Measurements from ENCODE around the gene PCNA.
A peak's percentile ranks its signal among the peaks of the same experiment; 100 is the strongest.

PCNA gene

DNA sequence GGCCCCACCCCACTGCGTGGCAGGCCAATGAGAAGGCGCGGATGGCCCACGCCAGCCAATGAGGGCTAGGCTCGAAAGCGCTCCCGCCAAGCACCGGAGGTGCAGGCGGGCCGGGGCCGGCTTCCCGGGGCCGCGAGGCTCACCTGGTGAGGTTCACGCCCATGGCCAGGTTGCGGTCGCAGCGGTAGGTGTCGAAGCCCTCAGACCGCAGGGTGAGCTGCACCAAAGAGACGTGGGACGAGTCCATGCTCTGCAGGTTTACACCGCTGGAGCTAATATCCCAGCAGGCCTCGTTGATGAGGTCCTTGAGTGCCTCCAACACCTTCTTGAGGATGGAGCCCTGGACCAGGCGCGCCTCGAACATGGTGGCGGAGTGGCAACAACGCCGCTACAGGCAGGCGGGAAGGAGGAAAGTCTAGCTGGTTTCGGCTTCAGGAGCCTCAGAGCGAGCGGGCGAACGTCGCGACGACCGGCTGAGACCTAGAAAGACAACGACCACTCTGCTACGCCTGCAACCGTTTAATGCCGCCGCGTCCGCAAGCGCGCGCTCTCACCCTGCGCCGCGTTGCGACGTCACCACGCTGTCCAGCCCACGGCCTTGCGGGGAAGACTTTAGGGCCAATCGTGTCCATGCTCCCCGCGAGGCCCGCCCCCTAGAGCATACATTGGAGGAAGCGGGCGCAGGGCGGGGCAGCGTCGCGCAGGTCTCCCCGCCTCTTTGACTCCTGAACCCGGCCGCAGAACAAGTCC, at the start of gene PCNA:
Gene PCNA (minus strand): TSS at position 524 of the 750 bp plus-strand sequence. CDS start 160 bp downstream, at position 364.
- DNase-seq (ENCODE audit: low spot score) = peak; percentile 99

DNA sequence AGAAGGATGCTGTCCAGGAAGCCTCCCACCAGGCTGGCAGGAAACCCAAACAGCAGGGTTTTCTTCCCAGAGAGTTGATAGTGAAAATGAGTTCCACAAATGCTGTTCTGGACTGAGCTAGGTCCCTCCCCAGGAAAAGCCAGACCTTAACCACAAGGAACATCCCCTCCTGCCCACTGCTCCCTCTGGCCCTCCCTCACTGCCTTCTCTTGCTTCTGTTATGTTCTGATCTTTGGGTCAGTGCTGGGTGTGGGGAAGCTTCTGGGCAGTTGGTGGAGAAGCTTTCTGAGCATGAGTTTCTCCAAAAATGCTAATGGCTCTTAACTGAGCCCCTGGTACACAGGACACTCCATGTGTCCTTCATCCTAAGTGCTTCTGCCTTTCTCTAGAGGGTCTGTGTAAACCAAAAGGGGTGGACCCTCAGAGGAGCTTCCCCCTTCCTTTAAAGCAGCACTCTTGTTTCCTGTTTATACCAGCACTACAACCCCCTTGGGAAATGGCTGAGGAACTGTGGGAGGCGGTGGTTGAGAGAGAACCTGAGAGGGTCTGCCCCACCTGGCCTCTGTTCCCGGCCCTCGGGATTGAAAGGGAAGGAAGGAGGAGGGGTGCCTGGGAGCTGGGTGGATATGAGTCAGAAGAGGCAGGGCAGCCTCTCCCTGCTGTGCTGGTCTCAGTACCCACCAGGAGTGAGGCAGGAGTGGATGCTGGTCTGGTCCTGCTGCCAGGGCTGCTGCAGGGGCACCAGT, 49.1 kb upstream of the PCNA start:
- no peak for DNase-seq (ENCODE audit: low spot score)

DNA sequence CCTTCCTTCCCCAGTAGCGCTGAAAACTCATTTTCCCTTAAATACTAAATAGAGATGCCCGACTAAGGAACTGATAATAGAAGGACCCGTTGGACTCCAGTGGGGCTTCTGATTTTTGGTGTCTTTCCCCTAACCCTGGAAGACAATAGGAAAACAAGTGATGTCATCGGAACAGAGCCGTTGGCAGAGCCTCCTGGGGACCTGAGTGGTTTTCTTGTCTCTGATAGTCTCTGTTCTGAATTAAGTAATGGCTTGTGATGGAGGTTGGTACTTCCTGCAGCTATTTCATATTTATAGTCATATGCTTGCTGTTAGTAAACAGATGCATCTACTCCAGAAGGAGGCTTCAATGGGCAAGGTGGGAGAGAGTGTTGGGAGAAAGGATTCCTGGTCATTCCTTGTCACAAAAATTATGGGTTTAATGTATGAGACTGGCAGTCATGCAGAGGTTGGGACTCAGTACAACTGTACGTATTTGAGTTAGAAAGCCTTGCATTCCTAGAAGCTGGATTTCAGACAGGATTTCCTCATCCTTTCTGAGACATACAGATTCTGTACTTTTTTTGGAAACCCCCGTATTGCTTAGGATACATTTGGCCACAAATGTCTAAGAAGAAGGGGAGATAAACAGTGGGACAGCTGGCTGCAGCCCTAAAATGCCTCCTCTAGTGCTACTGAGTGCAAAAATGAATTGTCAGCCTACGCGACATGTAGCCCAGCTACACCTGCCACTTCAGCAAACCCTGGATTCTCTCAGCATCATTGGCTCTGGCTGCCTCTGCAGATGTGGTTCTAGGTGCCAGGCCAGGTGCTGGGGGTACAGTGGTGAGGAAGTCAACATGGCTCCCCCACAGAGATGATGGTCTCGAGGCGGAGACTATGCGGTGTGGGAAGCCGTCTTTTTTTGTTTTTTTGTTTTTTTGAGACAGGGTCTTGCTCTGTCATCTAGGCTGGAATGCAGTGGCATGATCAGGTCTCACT, 45.2 kb upstream of the PCNA start:
- no peak for DNase-seq (ENCODE audit: low spot score)

DNA sequence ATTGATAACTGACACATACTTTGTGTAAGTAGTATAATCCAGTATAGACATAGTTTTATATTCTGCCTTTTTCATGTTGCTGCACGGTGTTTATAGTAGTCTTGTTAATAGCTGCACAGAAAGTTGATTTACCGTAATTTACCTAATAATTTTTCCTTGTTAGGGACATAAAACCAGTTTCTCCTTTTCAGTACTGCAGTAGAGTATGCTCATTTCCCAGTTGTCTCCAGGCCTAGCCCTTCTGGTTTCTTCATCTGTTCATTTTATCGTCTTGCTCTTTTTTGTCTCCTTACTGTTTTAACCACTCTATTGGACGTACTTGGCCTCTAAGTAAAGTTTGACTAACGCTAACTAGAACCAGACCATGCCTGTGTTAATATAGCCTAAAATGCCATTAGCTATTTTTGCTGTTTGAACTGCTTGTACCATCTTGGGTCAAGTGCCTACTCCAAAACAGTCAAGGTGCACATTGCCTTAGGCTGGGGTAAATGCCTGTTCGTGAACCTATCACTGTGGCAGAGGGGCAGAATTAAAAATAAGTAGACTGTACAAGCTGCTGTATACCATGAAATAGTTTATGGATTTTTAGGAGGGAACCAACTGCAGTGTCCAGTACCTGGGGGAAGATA, 41.9 kb upstream of the PCNA start:
- no peak for DNase-seq (ENCODE audit: low spot score)

DNA sequence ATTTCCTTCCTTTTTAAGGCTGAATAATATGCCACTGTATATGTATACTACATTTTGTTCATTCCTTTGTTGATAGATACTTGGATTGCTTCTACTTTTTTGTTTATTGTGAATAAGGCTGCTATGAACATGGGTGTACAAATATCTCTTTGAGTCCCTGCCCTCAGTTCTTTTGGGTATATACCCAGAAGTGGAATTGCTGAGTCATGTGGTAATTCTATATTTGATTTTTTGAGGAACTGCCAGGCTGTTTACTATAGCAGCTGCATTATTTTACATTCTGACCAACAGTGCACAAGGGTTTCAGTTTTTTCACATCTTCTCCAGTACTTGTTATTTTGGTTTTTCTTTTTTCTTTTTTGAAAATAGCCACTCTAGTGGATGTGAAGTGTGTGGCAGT, 41.1 kb upstream of the PCNA start:
- no peak for DNase-seq (ENCODE audit: low spot score)

DNA sequence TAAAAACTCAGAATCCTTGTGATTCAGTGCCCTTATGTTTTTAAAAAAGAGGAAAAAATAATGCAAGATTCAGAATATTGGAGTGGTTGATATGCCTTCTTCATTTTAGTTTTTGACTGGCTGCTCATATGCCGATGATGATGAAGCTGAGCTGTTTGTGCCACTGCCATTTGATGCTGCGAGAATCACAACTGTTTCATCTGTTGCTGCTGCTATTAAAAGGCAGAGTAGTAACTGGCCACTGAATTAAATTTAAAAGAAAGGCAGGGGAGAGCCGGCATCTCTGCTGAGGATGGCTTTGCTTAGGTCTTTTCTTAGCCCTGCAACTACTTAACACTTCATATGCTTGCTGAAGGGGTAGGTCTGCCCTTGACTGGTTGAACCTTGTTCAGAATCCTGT, 40.2 kb upstream of the PCNA start:
- no peak for DNase-seq (ENCODE audit: low spot score)

DNA sequence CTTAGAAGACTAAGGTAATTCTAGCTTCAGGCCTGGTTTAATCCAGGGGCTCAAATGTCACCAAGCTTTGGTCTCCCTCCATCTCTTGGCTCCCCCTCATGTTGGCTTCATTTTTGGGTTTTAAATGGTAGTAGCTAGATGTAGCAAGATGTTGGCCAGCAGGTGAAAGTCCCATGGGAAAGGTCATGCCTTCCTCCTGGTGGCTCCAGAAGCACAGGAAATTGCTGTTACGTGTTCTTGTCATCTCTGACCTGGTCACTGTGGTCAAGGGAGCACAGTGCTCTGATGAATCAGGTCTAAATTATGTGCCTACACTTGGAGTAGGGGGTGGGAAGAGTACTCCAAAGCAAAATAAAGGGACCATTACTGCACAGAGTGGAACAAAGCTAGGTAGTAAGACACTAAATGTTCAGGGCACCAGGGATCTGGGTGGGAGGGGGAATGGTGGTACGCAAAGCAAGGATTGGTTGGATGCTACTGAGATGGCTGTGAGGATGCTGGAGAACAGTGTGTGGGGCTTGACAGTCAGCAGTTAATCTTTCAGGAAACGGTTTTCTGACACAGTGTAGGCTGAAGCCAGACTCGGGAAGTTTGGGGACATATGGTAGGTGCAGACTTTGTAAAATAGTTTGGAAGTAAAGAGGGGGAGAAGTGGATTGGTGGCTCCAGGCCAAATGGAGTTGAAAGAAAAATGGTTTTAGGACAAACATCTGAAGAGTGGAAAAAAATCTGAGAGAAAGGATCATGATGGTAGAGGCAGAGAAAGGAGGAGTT, 37.1 kb upstream of the PCNA start:
- DNase-seq (ENCODE audit: low spot score) = no peak

DNA sequence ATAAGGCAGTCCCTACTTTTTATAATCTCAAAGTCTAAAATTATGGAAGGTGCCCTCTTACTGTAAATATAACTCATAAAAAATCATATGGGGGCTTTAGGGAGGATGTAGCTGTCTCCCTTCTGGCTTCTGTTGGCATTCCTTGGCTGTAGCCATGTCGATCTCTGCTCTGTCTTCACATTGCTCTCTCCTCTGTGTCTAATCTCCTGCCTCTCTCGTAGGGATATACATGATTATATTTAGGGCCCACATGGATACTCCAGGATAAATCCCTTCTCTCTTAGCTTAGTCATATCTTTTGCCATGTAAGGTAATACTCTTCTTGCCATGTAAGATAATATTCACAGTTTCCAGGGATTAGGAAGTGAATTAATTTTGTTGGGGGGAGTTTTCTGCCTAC, 35.6 kb upstream of the PCNA start:
- no peak for DNase-seq (ENCODE audit: low spot score)

DNA sequence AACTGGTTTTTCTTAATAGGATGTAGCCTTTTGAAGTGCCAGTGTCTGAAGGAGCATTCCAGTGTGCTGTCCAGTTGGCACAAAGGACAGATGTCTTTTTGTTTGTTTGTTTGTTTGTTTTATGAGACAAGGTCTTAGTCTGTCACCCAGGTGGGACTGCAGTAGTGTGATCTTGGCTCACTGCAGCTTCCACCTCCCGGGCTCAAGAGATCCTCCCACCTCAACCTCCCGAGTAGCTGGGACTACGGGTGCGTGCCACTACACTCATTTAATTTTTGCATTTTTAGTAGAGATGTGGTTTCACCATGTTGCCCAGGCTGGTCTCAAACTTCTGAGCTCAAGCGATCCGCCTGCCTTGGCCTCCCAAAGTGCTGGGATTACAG, 34.8 kb upstream of the PCNA start:
- no peak for DNase-seq (ENCODE audit: low spot score)

DNA sequence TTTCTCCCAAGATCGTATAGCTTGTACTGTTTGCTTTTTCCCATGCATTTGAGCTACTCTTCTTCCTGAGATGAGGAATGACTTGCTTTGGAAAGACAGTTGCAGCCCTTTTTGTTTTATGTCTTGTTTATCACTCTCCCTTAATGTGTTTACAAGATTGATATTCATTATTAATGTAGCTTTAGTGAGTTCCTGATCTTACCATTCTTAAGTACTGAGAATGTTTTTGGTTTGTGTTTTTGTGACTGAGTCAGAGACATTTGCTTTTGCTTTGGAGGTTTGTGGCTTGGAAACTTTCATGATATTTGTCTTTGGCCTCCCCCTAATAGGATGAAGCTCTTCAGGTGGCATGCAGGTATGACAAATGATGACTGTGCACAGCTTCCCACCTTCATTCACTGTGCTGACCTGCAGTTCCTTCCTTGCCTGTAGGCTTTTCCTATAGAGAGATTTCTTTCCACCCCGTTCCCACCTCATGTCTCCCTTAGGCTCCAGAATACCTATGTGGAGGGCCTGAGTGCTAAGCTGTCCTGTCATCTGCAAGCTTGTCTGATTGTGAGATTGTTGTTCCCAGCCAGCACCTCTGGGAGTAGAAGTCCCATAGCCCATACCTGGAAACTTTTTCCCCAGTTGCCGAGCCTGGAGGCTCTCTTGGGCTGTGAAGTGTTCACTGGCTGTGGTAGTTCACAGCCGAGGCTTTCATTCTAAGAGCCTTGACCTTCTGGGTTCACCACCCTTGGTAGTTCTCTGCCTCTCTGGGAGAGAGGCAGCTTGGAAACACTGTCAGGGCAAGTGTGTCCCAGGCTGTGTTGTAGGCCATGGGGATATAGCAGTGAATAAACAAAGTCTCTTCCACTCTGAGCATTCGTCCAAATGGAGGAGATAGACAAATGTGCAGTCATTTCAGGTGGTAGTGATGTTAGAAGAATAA, 34.1 kb upstream of the PCNA start:
- DNase-seq (ENCODE audit: low spot score) = no peak

DNA sequence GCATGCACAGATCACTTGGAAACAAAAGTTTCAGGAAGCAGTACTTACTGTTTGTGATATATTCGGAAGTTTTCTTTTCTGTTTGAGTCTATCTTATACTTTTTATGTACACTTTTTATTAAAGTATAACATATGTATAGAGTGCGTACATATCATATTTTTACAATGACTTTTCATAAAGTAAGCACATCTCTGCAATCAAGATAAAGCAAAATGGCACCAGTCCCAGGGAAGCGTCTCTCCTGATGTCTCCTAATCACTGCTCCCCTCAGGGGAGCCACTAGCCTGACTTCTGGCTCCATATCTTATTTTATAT, 33.4 kb upstream of the PCNA start:
- no peak for DNase-seq (ENCODE audit: low spot score)

DNA sequence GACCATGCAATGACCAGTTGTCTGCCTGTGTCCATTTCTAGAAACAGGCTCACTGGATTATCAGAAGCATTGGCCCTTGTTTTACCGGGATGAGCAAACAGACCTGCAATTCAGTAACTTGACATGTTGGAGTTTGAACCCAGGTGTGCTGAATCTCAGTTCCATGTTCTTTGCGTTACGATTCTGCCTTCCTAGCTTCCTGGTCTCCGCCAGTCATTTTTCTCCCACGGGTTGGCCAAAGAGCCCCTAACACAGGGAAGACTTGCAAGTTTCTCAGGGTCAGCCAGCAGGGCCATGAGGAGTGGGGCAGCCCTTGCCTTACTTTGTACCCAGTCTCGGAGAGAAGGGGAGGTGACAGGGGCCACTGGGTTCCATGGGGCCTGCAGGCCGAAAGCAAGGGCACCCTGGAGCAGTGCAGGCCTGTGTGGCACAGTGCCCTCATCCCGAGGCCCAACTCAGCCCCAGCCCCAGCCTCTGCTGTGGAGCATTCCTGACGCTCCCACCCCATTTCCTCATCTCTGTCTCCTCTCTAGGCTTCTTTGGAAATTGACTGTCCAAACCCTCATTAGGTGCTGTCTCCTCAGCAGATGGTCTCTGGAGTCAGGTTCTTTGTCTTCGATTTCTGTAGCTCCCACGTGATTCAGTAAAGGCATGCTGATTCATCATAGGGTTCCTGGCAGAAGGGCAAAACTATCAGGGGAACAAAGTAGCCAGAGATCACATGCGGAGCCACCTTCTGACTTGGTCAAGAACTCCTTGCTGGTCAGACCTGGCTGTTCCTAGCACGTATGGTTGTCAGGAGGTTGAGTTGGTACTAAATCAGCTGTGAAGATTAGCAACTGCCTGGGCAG, 30.7 kb upstream of the PCNA start:
- no peak for DNase-seq (ENCODE audit: low spot score)

DNA sequence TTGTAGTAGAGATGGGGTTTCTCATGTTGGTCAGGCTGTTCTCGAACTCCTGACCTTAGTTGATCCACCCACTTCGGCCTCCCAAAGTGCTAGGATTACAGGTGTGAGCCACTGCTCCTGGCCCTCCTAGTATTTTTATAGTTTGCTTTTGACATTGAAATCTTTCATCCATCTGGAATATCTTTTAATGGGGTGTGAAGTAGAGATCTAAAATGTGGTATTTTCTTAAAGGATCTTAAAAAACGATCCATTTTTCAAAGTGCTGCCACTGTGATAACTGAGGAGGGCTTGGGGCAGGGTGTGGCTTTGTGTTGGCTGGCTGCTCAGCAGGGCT, 30.1 kb upstream of the PCNA start:
- no peak for DNase-seq (ENCODE audit: low spot score)

DNA sequence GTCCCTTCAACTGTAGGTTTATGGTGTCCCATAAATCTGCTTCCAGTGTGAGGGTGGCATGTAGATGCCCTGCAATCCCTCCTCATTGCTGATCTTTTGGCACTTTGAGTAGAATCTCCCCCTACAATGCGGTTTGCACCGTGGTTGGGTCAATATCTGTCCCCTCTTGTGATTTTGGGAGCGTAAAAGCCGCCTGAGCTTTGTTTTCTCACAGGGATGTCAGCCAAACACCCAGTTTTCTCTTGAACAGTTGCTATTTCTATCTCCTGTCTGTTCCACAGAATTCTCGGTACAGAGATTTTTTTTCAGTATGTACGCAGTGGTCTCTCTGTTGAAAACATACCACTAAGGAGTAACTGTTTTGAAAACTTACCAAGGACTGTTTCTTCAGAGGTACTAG, 28.8 kb upstream of the PCNA start:
- no peak for DNase-seq (ENCODE audit: low spot score)

DNA sequence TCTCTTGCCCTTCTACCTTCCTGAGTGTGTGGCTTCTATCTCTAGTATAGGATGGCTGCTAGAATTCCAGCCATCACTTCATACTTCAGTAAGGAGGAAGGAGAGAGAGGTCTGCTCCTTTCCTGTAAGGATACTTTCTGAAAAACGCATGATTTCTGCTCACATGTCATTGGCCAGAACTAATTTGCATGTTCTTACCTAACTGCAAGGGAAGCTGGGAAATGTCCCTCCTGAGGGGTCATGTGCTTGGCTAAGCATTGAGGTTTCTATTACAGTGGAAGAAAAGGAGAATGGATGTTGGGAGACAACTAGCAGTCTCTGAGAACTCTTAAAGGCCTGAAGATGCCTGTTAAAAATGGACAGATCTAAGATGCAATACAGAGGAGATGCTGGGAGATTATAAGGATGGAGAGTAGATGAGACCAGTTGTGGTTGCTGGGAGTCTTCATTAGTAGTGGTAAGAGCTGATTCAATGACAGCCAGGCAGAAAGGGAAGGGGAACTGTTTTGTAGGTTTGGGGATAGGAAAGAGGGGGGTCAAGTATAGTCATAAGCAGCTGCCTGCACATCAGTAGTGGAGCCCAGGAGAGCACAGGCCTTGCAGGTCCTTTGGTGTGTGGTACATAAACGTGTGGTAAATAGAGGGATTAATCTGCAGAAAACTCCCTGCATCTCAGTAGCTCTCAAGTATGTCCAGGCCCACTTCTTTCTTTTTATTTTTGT, 27.3 kb upstream of the PCNA start:
- DNase-seq (ENCODE audit: low spot score) = no peak

DNA sequence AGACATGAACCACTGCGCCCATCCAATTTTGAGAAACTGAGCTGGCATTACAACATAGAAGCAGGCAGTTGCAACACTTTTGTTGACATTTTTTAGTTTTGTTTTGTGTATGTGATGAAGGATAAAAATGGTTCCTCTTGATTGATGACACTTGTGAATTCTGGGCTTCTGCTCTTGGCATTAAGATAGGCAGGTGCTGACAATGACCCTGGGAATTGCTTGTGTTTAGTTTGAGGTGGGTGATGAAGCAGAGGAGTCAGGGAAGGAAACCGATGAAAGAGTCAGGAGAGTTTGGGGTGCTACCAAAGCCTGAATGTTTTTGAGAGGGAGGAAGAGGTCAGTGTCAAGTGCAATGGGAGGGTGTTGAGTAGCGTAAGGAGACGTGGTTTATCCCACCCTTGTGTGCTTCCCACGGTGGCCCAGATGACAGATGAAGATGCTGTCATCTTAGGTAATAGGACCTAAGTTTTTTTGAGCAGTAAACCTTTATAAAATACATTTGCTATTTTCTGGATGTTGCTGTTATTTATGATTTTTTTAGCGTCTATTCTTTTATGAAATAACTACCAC, 26.4 kb upstream of the PCNA start:
- DNase-seq (ENCODE audit: low spot score) = no peak

DNA sequence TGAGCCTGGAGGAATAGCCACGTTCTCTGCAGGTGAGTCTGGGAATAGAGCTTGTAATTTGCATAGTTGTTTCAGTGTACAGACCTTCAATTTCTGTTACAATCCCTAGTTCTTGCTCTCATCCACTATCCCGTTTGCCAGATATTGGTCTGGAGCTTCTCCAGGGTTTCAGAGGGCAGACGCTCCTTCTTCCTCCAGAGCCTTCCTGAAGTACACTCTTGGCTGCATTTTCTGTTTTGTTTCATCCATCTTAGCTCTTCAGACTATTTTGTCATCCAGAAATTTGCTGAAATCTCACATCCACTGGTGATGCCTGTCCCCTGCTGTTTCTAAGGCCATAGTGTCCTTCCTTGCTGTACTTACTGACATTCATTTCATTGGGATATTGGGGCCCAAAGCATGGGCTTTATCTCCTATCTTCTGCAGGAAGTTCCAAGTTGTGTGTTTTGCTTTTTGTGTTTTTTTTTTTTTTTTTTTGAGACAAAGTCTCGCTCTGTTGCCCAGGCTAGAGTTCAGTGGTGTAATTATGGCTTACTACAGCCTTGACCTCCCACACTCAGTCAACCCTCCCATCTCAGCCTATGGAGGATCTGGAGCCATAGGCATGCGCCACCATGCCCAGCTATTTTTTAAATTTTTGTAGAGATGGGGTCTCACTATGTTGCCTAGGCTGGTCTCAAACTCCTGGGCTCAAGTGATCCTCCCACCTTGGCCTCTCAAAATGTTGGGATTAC, 25.8 kb upstream of the PCNA start:
- DNase-seq (ENCODE audit: low spot score) = no peak

DNA sequence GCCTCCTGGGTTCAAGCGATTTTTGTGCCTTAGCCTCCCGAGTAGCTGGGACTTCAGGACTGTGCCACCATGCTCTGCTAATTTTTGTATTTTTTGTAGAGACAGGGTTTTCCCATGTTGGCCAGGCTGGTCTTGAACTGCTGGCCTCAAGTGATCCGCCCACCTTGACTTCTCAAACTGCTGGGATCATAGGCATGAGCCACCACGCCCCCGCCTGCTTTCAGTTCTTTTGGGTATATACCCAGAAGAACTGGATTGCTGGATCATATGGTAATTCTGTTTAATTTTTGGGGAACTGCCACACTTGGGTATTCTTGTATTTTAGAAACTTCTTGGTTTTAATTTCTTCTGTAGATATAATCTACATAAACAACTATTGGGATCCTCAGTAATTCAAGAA, 24.1 kb upstream of the PCNA start:
- DNase-seq (ENCODE audit: low spot score) = no peak
